ENCODE results near the gene DEXI. TPM values are rescaled to one million over a fixed set of nuclear protein-coding genes. Genes with fewer than 3 reads are reported as not detected.

Gene DEXI
- total RNA-seq, 1 donor from 2014 or later, result 38.0 TPM

- DNase-seq, result no peak
- Mint-ChIP-seq H3K4me1 (peaks cover 4% of the 10 kb centered on the region), H3K9me3 (no peaks in the 10 kb centered on the region), H3K4me3 (no peak overlapping the region), H3K27ac (no peak overlapping the region), H3K36me3 (ENCODE audit: low read depth) (peaks cover 24% of the 10 kb centered on the region), H3K27me3 (no peaks in the 10 kb centered on the region)
- intact Hi-C loops (cut with micrococcal nuclease), result no loop called here
Measured at GRCh38 chr16:10923146-10923649, 19.1 kb downstream of the DEXI start.

- Mint-ChIP-seq H3K9me3 (no peaks in the 10 kb centered on the region), H3K27me3 (peaks cover 2% of the 10 kb centered on the region), H3K27ac (no peak overlapping the region), H3K4me1 (peaks cover 4% of the 10 kb centered on the region), H3K4me3 (no peak overlapping the region), H3K36me3 (ENCODE audit: low read depth) (peaks cover 17% of the 10 kb centered on the region)
- DNase-seq, result no peak
- intact Hi-C loops (cut with micrococcal nuclease), result no loop called here
Measured at GRCh38 chr16:10922328-10923145, 19.7 kb downstream of the DEXI start.

- intact Hi-C loops (cut with micrococcal nuclease), result no loop called here
- Mint-ChIP-seq H3K27ac (no peak overlapping the region), H3K9me3 (no peaks in the 10 kb centered on the region), H3K4me1 (peaks cover 4% of the 10 kb centered on the region), H3K27me3 (peaks cover 2% of the 10 kb centered on the region), H3K36me3 (ENCODE audit: low read depth) (peaks cover 12% of the 10 kb centered on the region), H3K4me3 (no peak overlapping the region)
- DNase-seq, result no peak
Measured at GRCh38 chr16:10921536-10922327, 20.5 kb downstream of the DEXI start.

- Mint-ChIP-seq H3K27ac (no peak overlapping the region), H3K4me1 (peaks cover 9% of the 10 kb centered on the region), H3K27me3 (peaks cover 2% of the 10 kb centered on the region), H3K36me3 (ENCODE audit: low read depth) (peaks cover 9% of the 10 kb centered on the region), H3K9me3 (no peaks in the 10 kb centered on the region), H3K4me3 (no peak overlapping the region)
- intact Hi-C loops (cut with micrococcal nuclease), result no loop called here
- no peak for DNase-seq
Measured at GRCh38 chr16:10920726-10921427, 21.4 kb downstream of the DEXI start.

- H3K36me3 Mint-ChIP-seq (ENCODE audit: low read depth), result peaks cover 2% of the 10 kb centered on the region
- no peaks in the 10 kb centered on the region for H3K9me3 Mint-ChIP-seq
- peaks cover 18% of the 10 kb centered on the region for H3K4me1 Mint-ChIP-seq
- peaks cover 2% of the 10 kb centered on the region for H3K27me3 Mint-ChIP-seq
- no peak for DNase-seq
- no peak overlapping the region for H3K27ac Mint-ChIP-seq
- intact Hi-C loops (cut with micrococcal nuclease), result loop anchor here (2.0 to 5.0 kb wide), 2 partner anchors 82 to 404 kb away; no protein-coding TSS in a partner anchor
- H3K4me3 Mint-ChIP-seq, result no peak overlapping the region
Measured at GRCh38 chr16:10919003-10919351, 23.3 kb downstream of the DEXI start.

- peaks cover 2% of the 10 kb centered on the region for H3K36me3 Mint-ChIP-seq (ENCODE audit: low read depth)
Measured at GRCh38 chr16:10918294-10919002, 23.8 kb downstream of the DEXI start.

GRCh38 chr16:10916534-10916933 lies 25.7 kb downstream of the DEXI start:
- Mint-ChIP-seq H3K27ac (no peak overlapping the region), H3K9me3 (no peaks in the 10 kb centered on the region), H3K36me3 (ENCODE audit: low read depth) (peaks cover 2% of the 10 kb centered on the region), H3K4me1 (peaks cover 18% of the 10 kb centered on the region), H3K27me3 (peaks cover 6% of the 10 kb centered on the region), H3K4me3 (no peak overlapping the region)
- intact Hi-C loops (cut with micrococcal nuclease), result loop anchor here (5.0 kb wide), 1 partner anchor 79 kb away; no protein-coding TSS in a partner anchor
- DNase-seq, result no peak

More at GRCh38 chr16:10918294-10919002, 23.8 kb downstream of the DEXI start:
- Mint-ChIP-seq H3K9me3 (no peaks in the 10 kb centered on the region), H3K27ac (no peak overlapping the region), H3K4me1 (peaks cover 18% of the 10 kb centered on the region), H3K27me3 (peaks cover 4% of the 10 kb centered on the region), H3K4me3 (no peak overlapping the region)
- peak; percentile 94 for DNase-seq
- intact Hi-C loops (cut with micrococcal nuclease), result loop anchor here (1.0 to 5.0 kb wide), 3 partner anchors 81 to 404 kb away; no protein-coding TSS in a partner anchor

- Mint-ChIP-seq H3K36me3 (ENCODE audit: low read depth) (peaks cover 8% of the 10 kb centered on the region), H3K4me3 (no peak overlapping the region), H3K27ac (no peak overlapping the region), H3K27me3 (peaks cover 4% of the 10 kb centered on the region), H3K4me1 (peaks cover 11% of the 10 kb centered on the region), H3K9me3 (no peaks in the 10 kb centered on the region)
- intact Hi-C loops (cut with micrococcal nuclease), result no loop called here
- DNase-seq, result no peak
Measured at GRCh38 chr16:10911267-10911666, 31.0 kb downstream of the DEXI start.

GRCh38 chr16:10907757-10908045 lies 34.6 kb downstream of the DEXI start:
- peaks cover 23% of the 10 kb centered on the region for H3K36me3 Mint-ChIP-seq (ENCODE audit: low read depth)
- peaks cover 2% of the 10 kb centered on the region for H3K27me3 Mint-ChIP-seq
- intact Hi-C loops (cut with micrococcal nuclease), result no loop called here
- H3K4me3 Mint-ChIP-seq, result no peak overlapping the region
- H3K9me3 Mint-ChIP-seq, result peaks cover 4% of the 10 kb centered on the region
- no peak for DNase-seq
- no peak overlapping the region for H3K27ac Mint-ChIP-seq
- no peaks in the 10 kb centered on the region for H3K4me1 Mint-ChIP-seq

- Mint-ChIP-seq H3K4me1 (no peaks in the 10 kb centered on the region), H3K27ac (no peak overlapping the region), H3K27me3 (peaks cover 2% of the 10 kb centered on the region), H3K4me3 (no peak overlapping the region), H3K9me3 (peaks cover 7% of the 10 kb centered on the region), H3K36me3 (ENCODE audit: low read depth) (peaks cover 26% of the 10 kb centered on the region)
- intact Hi-C loops (cut with micrococcal nuclease), result no loop called here
- no peak for DNase-seq
Measured at GRCh38 chr16:10906914-10907756, 35.1 kb downstream of the DEXI start.

- H3K4me3 Mint-ChIP-seq, result no peak overlapping the region
- peaks cover 7% of the 10 kb centered on the region for H3K9me3 Mint-ChIP-seq
- intact Hi-C loops (cut with micrococcal nuclease), result no loop called here
- no peak for DNase-seq
- no peak overlapping the region for H3K27ac Mint-ChIP-seq
- H3K27me3 Mint-ChIP-seq, result no peaks in the 10 kb centered on the region
- no peaks in the 10 kb centered on the region for H3K4me1 Mint-ChIP-seq
- peaks cover 26% of the 10 kb centered on the region for H3K36me3 Mint-ChIP-seq (ENCODE audit: low read depth)
Measured at GRCh38 chr16:10906482-10906881, 35.8 kb downstream of the DEXI start.

GRCh38 chr16:10902999-10903398 lies 39.3 kb downstream of the DEXI start:
- intact Hi-C loops (cut with micrococcal nuclease), result no loop called here
- Mint-ChIP-seq H3K4me3 (no peak overlapping the region), H3K4me1 (no peaks in the 10 kb centered on the region), H3K9me3 (peaks cover 7% of the 10 kb centered on the region), H3K27ac (no peak overlapping the region), H3K27me3 (no peaks in the 10 kb centered on the region), H3K36me3 (ENCODE audit: low read depth) (peaks cover 33% of the 10 kb centered on the region)
- DNase-seq, result no peak

Data from activated CD4-positive, alpha-beta T cell treated with anti-CD3 and anti-CD28 coated beads, Interleukin-2, amount 10 ng/mL, durations not matched to agents 24 days and 14 days (primary cell).